Endothelial cell of coronary artery (primary cell): ENCODE measurements around the gene GLRX2. TPM values are rescaled to one million over a fixed set of nuclear protein-coding genes. Genes with fewer than 3 reads are reported as not detected.

Experiments used
- total RNA-seq: library from RNA; depleted of rRNA; stranded (reverse); fragments of >200 nt; gene quantifications from 2 replicates; pipeline ENCODE4 v1.2.3, GENCODE V29; 2014

GLRX2 gene
- total RNA-seq, result 11.9 and 14.5 TPM in 2 replicates

GRCh38 chr1:193104907-193105820 is at the start of gene GLRX2:
Gene GLRX2 (minus strand): TSS chr1:193105414. CDS start chr1:193105382, 32 bp downstream.

GRCh38 chr1:193121616-193122593 is 16.7 kb upstream of the GLRX2 start, which contains the start of gene CDC73:
Gene CDC73 (plus strand): TSS chr1:193122031. CDS start chr1:193122201, 170 bp downstream.

GRCh38 chr1:193059282-193060114 is 45.7 kb downstream of the GLRX2 start, which contains the start of the genes RO60 and UCHL5:
Gene RO60 (plus strand): TSS chr1:193059612. CDS start chr1:193069055, 9,443 bp downstream.
Gene UCHL5 (minus strand): TSS chr1:193059360. CDS start chr1:193059260, 100 bp downstream.

Other genes starting within 250 kb of the GLRX2 start
- gene UCHL5, start 46.1 kb downstream of the GLRX2 start, total RNA-seq, result 27.4 and 32.5 TPM in 2 replicates
- 108 and 140 TPM in 2 replicates for gene RO60, start 45.8 kb downstream of the GLRX2 start, total RNA-seq
- gene CDC73, start 16.6 kb upstream of the GLRX2 start, total RNA-seq, result 18.4 and 19.1 TPM in 2 replicates
- gene B3GALT2, start 81.2 kb upstream of the GLRX2 start, total RNA-seq, result 1.3 TPM in 1 of 2 replicates, not detected in the other